Breast epithelium (tissue), 3 donors: ENCODE results near the gene ZMYND12.

Experiments
- POLR2A ChIP-seq: fragments of 450-650 bp; IDR thresholded peaks from one replicate; pipeline ENCODE4 v1.6.1; 2016; ENCODE audit warnings: antibody characterized with exemption, mild to moderate bottlenecking, moderate library complexity
- POLR2AphosphoS5 ChIP-seq, 3 donors: sonication (generic); formaldehyde crosslinking; IDR thresholded peaks; one replicate each; pipeline ENCODE4 v1.6.1; 2017; ENCODE audit warnings: antibody characterized with exemption in 3 of 3
- TF ChIP-seq, protein P1 (sequence below), 3 donors: fragments of 450-650 bp; IDR thresholded peaks; one replicate each; pipeline ENCODE4 v1.5.1; 2016 to 2017; ENCODE audit warnings: antibody characterized with exemption in 3 of 3, mild to moderate bottlenecking in 3 of 3, moderate library complexity in 3 of 3

DNA sequence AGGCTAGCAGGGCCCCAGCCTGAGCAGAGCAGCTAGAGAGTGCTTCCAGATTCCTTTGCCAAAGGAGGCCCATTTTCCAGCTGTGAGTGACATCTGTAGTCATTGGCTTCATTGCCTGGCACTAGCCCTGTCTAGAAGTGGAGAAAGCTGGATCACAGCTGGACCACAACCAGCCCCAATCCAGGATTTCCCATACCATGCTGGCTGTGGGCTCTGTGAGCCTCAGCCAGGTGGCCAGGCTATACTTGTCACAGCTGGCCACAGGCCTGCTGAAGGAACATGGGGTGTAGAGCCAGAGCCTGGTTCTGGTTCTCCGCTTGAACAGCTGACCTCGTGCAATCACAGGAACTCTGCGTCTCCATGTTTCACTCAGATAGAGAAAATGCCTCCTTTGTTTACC is 38.7 kb downstream of the ZMYND12 start:
- TF ChIP-seq POLR2A, result no peak
- TF ChIP-seq, protein P1, sequence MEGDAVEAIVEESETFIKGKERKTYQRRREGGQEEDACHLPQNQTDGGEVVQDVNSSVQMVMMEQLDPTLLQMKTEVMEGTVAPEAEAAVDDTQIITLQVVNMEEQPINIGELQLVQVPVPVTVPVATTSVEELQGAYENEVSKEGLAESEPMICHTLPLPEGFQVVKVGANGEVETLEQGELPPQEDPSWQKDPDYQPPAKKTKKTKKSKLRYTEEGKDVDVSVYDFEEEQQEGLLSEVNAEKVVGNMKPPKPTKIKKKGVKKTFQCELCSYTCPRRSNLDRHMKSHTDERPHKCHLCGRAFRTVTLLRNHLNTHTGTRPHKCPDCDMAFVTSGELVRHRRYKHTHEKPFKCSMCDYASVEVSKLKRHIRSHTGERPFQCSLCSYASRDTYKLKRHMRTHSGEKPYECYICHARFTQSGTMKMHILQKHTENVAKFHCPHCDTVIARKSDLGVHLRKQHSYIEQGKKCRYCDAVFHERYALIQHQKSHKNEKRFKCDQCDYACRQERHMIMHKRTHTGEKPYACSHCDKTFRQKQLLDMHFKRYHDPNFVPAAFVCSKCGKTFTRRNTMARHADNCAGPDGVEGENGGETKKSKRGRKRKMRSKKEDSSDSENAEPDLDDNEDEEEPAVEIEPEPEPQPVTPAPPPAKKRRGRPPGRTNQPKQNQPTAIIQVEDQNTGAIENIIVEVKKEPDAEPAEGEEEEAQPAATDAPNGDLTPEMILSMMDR (IDR thresholded peaks at IDR 0.05), result no peak
- TF ChIP-seq POLR2AphosphoS5 (IDR thresholded peaks at IDR 0.05), result no peak
